PC-9 (cell line): ENCODE data around the gene SNX32. TPM values are rescaled to one million over a fixed set of nuclear protein-coding genes. Genes with fewer than 3 reads are reported as not detected.

ENCODE experiments used
- BruUV-seq: library from RNA; stranded (reverse); fragments of 400-500 nt; replicated peaks from 2 replicates; lab custom pipeline; 2021; lab: Mats Ljungman, UMichigan
- CTCF ChIA-PET: fragments of 300-600 bp; sonication (Branson Sonifier 250); formaldehyde crosslinking; loops from one replicate; lab custom pipeline; 2022; ENCODE audit warnings: antibody characterized with exemption; lab: Charles Lee
- POLR2A ChIA-PET: fragments of 300-600 bp; sonication (Branson Sonifier 250); formaldehyde crosslinking; loops from one replicate; lab custom pipeline; 2022; ENCODE audit warnings: antibody characterized with exemption; ENCODE audit not compliant: unreplicated experiment; lab: Charles Lee
- DNase-seq, 2 experiments: peaks; one replicate each; pipeline versions ENCODE4 v3.0.0 to v3.0.0-alpha.2; 2015 to 2022; ENCODE audit warnings: mixed read lengths in 1 of 2
- H2AFZ ChIP-seq: fragments of 200-600 bp; sonication (generic); 2 replicates; pipeline ENCODE4 v1.8.1; 2017; ENCODE audit warnings: antibody characterized with exemption
- H3F3A ChIP-seq: fragments of 200-600 bp; sonication (generic); 2 replicates; pipeline ENCODE4 v1.8.1; 2017; ENCODE audit warnings: antibody characterized with exemption, mild to moderate bottlenecking, low read depth; ENCODE audit not compliant: insufficient read depth
- H3K27ac ChIP-seq: fragments of 200-600 bp; sonication (generic); 2 replicates; pipeline ENCODE4 v1.6.1; 2016; ENCODE audit warnings: mixed run types
- H3K27me3 ChIP-seq: fragments of 200-600 bp; sonication (generic); 2 replicates; pipeline ENCODE4 v1.6.1; 2016; ENCODE audit warnings: low read depth, mixed run types; ENCODE audit not compliant: insufficient read depth
- H3K36me3 ChIP-seq: fragments of 200-600 bp; sonication (generic); 2 replicates; pipeline ENCODE4 v1.6.1; 2016; ENCODE audit warnings: low read depth, mixed run types
- H3K4me1 ChIP-seq: fragments of 200-600 bp; sonication (generic); replicated peaks from 2 replicates; pipeline ENCODE4 v1.6.1; 2016; ENCODE audit warnings: mixed run types; ENCODE audit not compliant: insufficient read depth
- H3K4me2 ChIP-seq: fragments of 200-600 bp; sonication (generic); 2 replicates; pipeline ENCODE4 v1.6.1; 2017; ENCODE audit warnings: mixed run types
- H3K4me3 ChIP-seq: fragments of 200-600 bp; sonication (generic); 2 replicates; pipeline ENCODE4 v1.6.1; 2016; ENCODE audit warnings: mixed run types
- H3K79me2 ChIP-seq: fragments of 200-600 bp; sonication (generic); 2 replicates; pipeline ENCODE4 v1.6.1; 2017; ENCODE audit warnings: low read depth, mixed run types
- H3K9me2 ChIP-seq: fragments of 200-600 bp; sonication (generic); 2 replicates; pipeline ENCODE4 v1.8.1; 2017; ENCODE audit warnings: mild to moderate bottlenecking; ENCODE audit not compliant: insufficient read depth
- H3K9me3 ChIP-seq: fragments of 200-600 bp; sonication (generic); 2 replicates; pipeline ENCODE4 v1.8.1; 2016; ENCODE audit warnings: low read depth; ENCODE audit not compliant: insufficient read depth
- H4K20me1 ChIP-seq: fragments of 200-600 bp; sonication (generic); 2 replicates; pipeline ENCODE4 v1.8.1; 2017; ENCODE audit not compliant: insufficient read depth
- CTCF ChIP-seq: fragments of 200-600 bp; sonication (generic); conservative IDR thresholded peaks from 2 replicates; pipeline ENCODE4 v1.6.1; 2017; ENCODE audit warnings: mixed run types, antibody characterized with exemption, mild to moderate bottlenecking, moderate library complexity
- EZH2 ChIP-seq: fragments of 200-600 bp; sonication (generic); IDR thresholded peaks from 2 replicates; pipeline ENCODE4 v1.8.0; 2017; ENCODE audit warnings: antibody characterized with exemption, low read depth
- intact Hi-C: fragments of 100-400 bp; cut with micrococcal nuclease; formaldehyde crosslinking; loops from one replicate; pipeline ENCODE4 v1.10.0; 2022; ENCODE audit not compliant: unreplicated experiment
- total RNA-seq: library from RNA; stranded (reverse); gene quantifications from 2 replicates; pipeline ENCODE4 v1.2.3, GENCODE V29; 2021

Gene SNX32
- total RNA-seq, 1 experiment from 2014 or later = not detected

GRCh38 chr11:65793144-65793581 is 40.6 kb upstream of the SNX32 start:
- intact Hi-C loops = no loop called here
- H3K27ac ChIP-seq = peak overlapping the region; percentile 89
- H3K4me3 ChIP-seq = peak overlapping the region; percentile 33; the same call in 1 of the 2 replicates

DNA sequence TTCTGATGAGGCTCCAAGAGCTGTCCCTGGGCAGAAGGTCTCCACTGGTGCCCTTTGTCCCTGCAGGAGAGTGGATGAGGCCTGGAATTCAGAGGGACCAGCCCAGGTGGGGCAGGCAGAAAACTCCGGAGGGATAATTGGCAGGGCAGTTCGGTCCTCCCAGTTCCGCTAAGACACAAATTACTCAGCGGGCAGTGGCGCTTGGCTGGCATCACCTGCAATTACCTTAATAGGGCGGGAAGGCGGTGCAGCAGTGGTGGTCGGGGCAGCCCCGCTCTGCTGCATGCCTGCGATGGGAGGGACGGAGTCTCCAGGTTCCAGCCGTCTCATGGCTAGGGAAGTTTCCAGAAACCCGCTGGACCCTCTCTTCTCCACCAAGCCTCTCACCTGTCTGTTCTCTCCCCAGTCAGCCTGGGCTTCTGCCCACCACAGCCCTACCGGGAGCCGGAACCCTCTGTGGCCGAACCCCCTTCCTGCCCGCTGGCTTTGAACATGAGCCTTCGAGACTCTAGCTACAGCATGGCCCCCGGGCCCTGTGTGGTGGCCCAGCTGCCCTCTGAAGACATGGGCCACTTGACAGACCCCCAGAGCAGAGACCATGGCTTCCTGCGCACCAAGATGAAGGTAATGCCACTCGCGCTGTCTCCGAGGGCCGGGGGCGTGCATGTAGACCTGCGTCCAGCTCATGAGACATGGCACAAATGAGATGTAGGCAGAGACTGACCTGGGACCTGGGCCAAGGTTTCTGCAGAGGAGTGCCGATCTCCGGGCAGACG is 40.0 kb upstream of the SNX32 start:
- DNase-seq = peak in 1 of 2 experiments; percentile 33
- Histone ChIP-seq H3K4me3 (peak overlapping the region; percentile 33; the same call in 1 of the 2 replicates), H3K27ac (peak overlapping the region; percentile 89), H3K79me2 (peaks cover 42% of the 10 kb centered on the region), H3K27me3 (no peaks in the 10 kb centered on the region), H3F3A (peaks cover 29% of the 10 kb centered on the region), H3K4me2 (peak overlapping the region; percentile 98), H3K4me1 (peaks cover 55% of the 10 kb centered on the region), H4K20me1 (peaks cover 9% of the 10 kb centered on the region; the same call in 1 of the 2 replicates), H3K9me3 (no peaks in the 10 kb centered on the region), H3K9me2 (no peaks in the 10 kb centered on the region), H2AFZ (no peak overlapping the region), H3K36me3 (peaks cover 18% of the 10 kb centered on the region)
- ChIA-PET CTCF (interaction anchor here (1.0 to 1.2 kb wide), 2 partner anchors 14 to 251 kb away, joined by 3 read pairs; no protein-coding TSS in a partner anchor), POLR2A (interaction anchor here (0.5 kb wide), 1 partner anchor 302 kb away, joined by 15 read pairs; no protein-coding TSS in a partner anchor)
- intact Hi-C loops = no loop called here
- TF ChIP-seq CTCF (no peak), EZH2 (no peak)
- BruUV-seq = no TSS peak

More at GRCh38 chr11:65793144-65793581, 40.6 kb upstream of the SNX32 start:
- Histone ChIP-seq H3K36me3 (peaks cover 18% of the 10 kb centered on the region), H3K79me2 (peaks cover 48% of the 10 kb centered on the region), H3K9me2 (no peaks in the 10 kb centered on the region), H2AFZ (0 out of 2 replicates have a peak overlapping the region, but pooled peaks have one; percentile 6), H3K4me1 (peaks cover 62% of the 10 kb centered on the region), H4K20me1 (peaks cover 9% of the 10 kb centered on the region; the same call in 1 of the 2 replicates), H3K4me2 (peak overlapping the region; percentile 98), H3F3A (peaks cover 29% of the 10 kb centered on the region), H3K9me3 (no peaks in the 10 kb centered on the region), H3K27me3 (no peaks in the 10 kb centered on the region)
- no TSS peak for BruUV-seq
- ChIA-PET CTCF (interaction anchor here (0.6 to 1.2 kb wide), 4 partner anchors 13 to 252 kb away, joined by 3 to 13 read pairs (median 4); no protein-coding TSS in a partner anchor), POLR2A (interaction anchor here (0.5 to 1.0 kb wide), 6 partner anchors 73 to 1620 kb away, joined by 3 to 31 read pairs (median 10); partner anchors contain the start of genes KAT5, NEAT1 and RNASEH2C)
- peak; percentile 76 to 91 for DNase-seq
- TF ChIP-seq EZH2 (no peak), CTCF (no peak)

DNA sequence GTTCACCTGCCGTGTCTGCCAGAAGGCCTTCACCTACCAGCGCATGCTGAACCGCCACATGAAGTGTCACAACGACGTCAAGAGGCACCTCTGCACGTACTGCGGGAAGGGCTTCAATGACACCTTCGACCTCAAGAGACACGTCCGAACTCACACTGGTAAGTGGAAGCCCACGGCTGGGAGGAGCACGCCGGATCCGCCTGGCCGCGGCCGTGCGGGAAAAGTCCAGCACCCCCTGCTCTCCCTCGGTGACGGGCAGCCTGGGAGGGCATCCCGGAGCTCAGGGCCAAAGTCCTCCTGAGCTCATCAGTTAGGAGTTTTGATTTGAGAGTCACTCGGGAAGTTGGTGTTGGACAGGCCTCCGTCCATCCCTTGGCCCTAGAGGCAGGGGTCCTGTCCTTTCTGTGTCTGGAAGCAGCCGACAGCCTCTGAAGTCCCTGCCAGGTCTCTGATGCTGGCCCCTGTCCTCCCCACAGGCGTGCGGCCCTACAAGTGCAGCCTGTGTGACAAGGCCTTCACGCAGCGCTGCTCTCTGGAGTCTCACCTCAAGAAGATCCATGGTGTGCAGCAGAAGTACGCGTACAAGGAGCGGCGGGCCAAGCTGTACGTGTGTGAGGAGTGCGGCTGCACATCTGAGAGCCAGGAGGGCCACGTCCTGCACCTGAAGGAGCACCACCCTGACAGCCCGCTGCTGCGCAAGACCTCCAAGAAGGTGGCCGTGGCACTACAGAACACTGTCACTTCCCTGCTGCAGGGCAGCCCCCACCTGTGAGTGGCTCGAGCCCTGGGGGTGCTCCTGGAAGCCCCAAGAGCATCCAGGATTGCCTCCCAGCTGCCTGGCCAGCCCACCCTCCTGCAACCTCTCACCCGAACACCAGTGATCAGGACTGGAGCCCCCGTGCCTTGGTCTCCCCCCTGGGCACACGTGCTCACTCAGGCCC is 38.9 kb upstream of the SNX32 start:
- POLR2A ChIA-PET = no interaction called here
- Histone ChIP-seq H3K4me3 (no peak overlapping the region), H3K27ac (no peak overlapping the region), H3K4me2 (no peak overlapping the region), H3K27me3 (no peaks in the 10 kb centered on the region), H3K36me3 (peaks cover 18% of the 10 kb centered on the region), H3K9me3 (no peaks in the 10 kb centered on the region), H3F3A (peaks cover 25% of the 10 kb centered on the region), H3K9me2 (no peaks in the 10 kb centered on the region), H3K4me1 (peaks cover 45% of the 10 kb centered on the region), H4K20me1 (peaks cover 9% of the 10 kb centered on the region; the same call in 1 of the 2 replicates), H2AFZ (no peak overlapping the region), H3K79me2 (peaks cover 32% of the 10 kb centered on the region)
- DNase-seq = no peak
- no TSS peak for BruUV-seq
- CTCF ChIA-PET = no interaction called here
- TF ChIP-seq EZH2 (no peak), CTCF (no peak)
- intact Hi-C loops = no loop called here
